Peyer's patch (tissue), 4 donors: ENCODE measurements around the gene FBLL1. TPM values are rescaled to one million over a fixed set of nuclear protein-coding genes. Genes with fewer than 3 reads are reported as not detected.

Experiments used
- DNase-seq, 3 donors: peaks; one replicate each; pipeline ENCODE4 v3.0.0-alpha.2; 2017 to 2019
- H3K27ac ChIP-seq, 4 donors: fragments of 200-600 bp; sonication (generic); one replicate each; pipeline ENCODE4 v1.5.1; 2016 to 2019
- H3K27me3 ChIP-seq, 2 donors: fragments of 200-600 bp; sonication (generic); one replicate each; pipeline ENCODE4 v1.5.1; 2019
- H3K36me3 ChIP-seq, 3 donors: fragments of 200-600 bp; sonication (generic); one replicate each; pipeline ENCODE4 v1.5.1; 2016 to 2019
- H3K4me1 ChIP-seq, 4 donors: fragments of 200-600 bp; sonication (generic); one replicate each; pipeline ENCODE4 v1.5.1; 2016 to 2019
- H3K4me3 ChIP-seq, 4 donors: fragments of 200-600 bp; sonication (generic); 1 replicate in 3 of 4; 2 replicates in 1 of 4; pipeline ENCODE4 v1.5.1; 2016 to 2019; ENCODE audit warnings: mild to moderate bottlenecking in 1 of 4
- H3K9me3 ChIP-seq, 4 donors: fragments of 200-600 bp; sonication (generic); one replicate each; pipeline ENCODE4 v1.5.1; 2016 to 2019; ENCODE audit warnings: mild to moderate bottlenecking in 1 of 4
- CTCF ChIP-seq, 6 experiments: fragments of 450-650 bp in 4 of 6; fragments of 200-600 bp in 2 of 6; sonication (generic) in 1 of 6; IDR thresholded peaks; one replicate each; pipeline ENCODE4 v1.5.1; 2017 to 2019; ENCODE audit warnings: antibody characterized with exemption in 6 of 6, mild to moderate bottlenecking in 3 of 6, moderate library complexity in 1 of 6
- POLR2A ChIP-seq, 2 donors: fragments of 450-650 bp; IDR thresholded peaks; one replicate each; pipeline ENCODE4 v1.5.1; 2017; ENCODE audit warnings: antibody characterized with exemption in 2 of 2, mild to moderate bottlenecking in 2 of 2, moderate library complexity in 2 of 2
- total RNA-seq, 4 donors: library from RNA; depleted of rRNA; stranded (reverse); fragments of >200 nt; gene quantifications; one replicate each; pipeline ENCODE4 v1.1.0, GENCODE V29; 2016

Gene FBLL1
- total RNA-seq, 4 donors from 2014 or later = 1.8 to 1.9 TPM; not detected in 2

GRCh38 chr5:168489059-168489458 is 40.0 kb upstream of the FBLL1 start:
- Histone ChIP-seq H3K4me3 (no peak overlapping the region), H3K27me3 (no peaks in the 10 kb centered on the region), H3K4me1 (peaks cover 0 to 12% (median 3%) of the 10 kb centered on the region in 4 donors), H3K36me3 (peaks cover 0 to 57% (median 0%) of the 10 kb centered on the region in 3 donors), H3K27ac (no peak overlapping the region), H3K9me3 (no peaks in the 10 kb centered on the region)
- no peak for TF ChIP-seq CTCF (IDR thresholded peaks at IDR 0.05)
- TF ChIP-seq POLR2A (IDR thresholded peaks at IDR 0.05) = no peak
- no peak for DNase-seq

GRCh38 chr5:168494057-168494555 is 35.0 kb upstream of the FBLL1 start:
- TF ChIP-seq POLR2A (IDR thresholded peaks at IDR 0.05) = no peak
- no peak for TF ChIP-seq CTCF (IDR thresholded peaks at IDR 0.05)
- Histone ChIP-seq H3K4me1 (no peaks in the 10 kb centered on the region), H3K4me3 (no peak overlapping the region), H3K27ac (no peak overlapping the region), H3K9me3 (no peaks in the 10 kb centered on the region), H3K27me3 (no peaks in the 10 kb centered on the region), H3K36me3 (peaks cover 0 to 95% (median 0%) of the 10 kb centered on the region in 3 donors)
- DNase-seq = no peak

- no peaks in the 10 kb centered on the region for H3K9me3 ChIP-seq
- H3K4me3 ChIP-seq = no peak overlapping the region
- H3K4me1 ChIP-seq = no peaks in the 10 kb centered on the region
- no peak for DNase-seq
- peaks cover 0 to 90% (median 0%) of the 10 kb centered on the region in 3 donors for H3K36me3 ChIP-seq
- TF ChIP-seq CTCF (IDR thresholded peaks at IDR 0.05) = no peak
- no peak for TF ChIP-seq POLR2A (IDR thresholded peaks at IDR 0.05)
- H3K27me3 ChIP-seq = no peaks in the 10 kb centered on the region
- H3K27ac ChIP-seq = no peak overlapping the region
Measured at GRCh38 chr5:168502563-168503237, 26.4 kb upstream of the FBLL1 start.

- peaks cover 0 to 100% (median 0%) of the 10 kb centered on the region in 3 donors for H3K36me3 ChIP-seq
- TF ChIP-seq CTCF (IDR thresholded peaks at IDR 0.05) (no peak), POLR2A (IDR thresholded peaks at IDR 0.05) (no peak)
- H3K27ac ChIP-seq = no peak overlapping the region
- H3K9me3 ChIP-seq = no peaks in the 10 kb centered on the region
- no peaks in the 10 kb centered on the region for H3K27me3 ChIP-seq
- no peak for DNase-seq
- no peak overlapping the region for H3K4me3 ChIP-seq
- H3K4me1 ChIP-seq = no peaks in the 10 kb centered on the region
Measured at GRCh38 chr5:168513861-168514428, 15.2 kb upstream of the FBLL1 start.

- Histone ChIP-seq H3K27ac (no peak overlapping the region), H3K4me1 (peaks cover 0 to 8% (median 0%) of the 10 kb centered on the region in 4 donors), H3K4me3 (no peak overlapping the region), H3K27me3 (peaks cover 0 to 11% of the 10 kb centered on the region in 2 donors), H3K9me3 (no peaks in the 10 kb centered on the region), H3K36me3 (peaks cover 0 to 7% (median 0%) of the 10 kb centered on the region in 3 donors)
- DNase-seq = no peak
- TF ChIP-seq CTCF (IDR thresholded peaks at IDR 0.05) = no peak
- no peak for TF ChIP-seq POLR2A (IDR thresholded peaks at IDR 0.05)
Measured at GRCh38 chr5:168525856-168526255, 3.2 kb upstream of the FBLL1 start.
